HepG2 (cell line): Measurements from ENCODE around the gene STUB1. TPM values are rescaled to one million over a fixed set of nuclear protein-coding genes. Genes with fewer than 3 reads are reported as not detected.

Experiments
- ADNP ChIP-seq: sonication (generic); formaldehyde crosslinking; IDR thresholded peaks from 2 replicates; pipeline ENCODE4 v1.4.0; 2020; ENCODE audit warnings: missing genetic modification reagents
- AGO2 ChIP-seq: fragments of 200-400 bp; formaldehyde crosslinking; optimal IDR thresholded peaks from 2 replicates; pipeline ENCODE3; 2017; ENCODE audit warnings: mild to moderate bottlenecking, low read depth, low read length, moderate library complexity
- CENPT ChIP-seq: sonication (generic); formaldehyde crosslinking; IDR thresholded peaks from 2 replicates; pipeline ENCODE4 v1.8.0; 2022; ENCODE audit warnings: low read depth, mild to moderate bottlenecking, moderate library complexity, missing genetic modification reagents
- HIC2 ChIP-seq: sonication (generic); formaldehyde crosslinking; IDR thresholded peaks from 2 replicates; pipeline ENCODE4 v1.9.0; 2022; ENCODE audit warnings: low read depth, missing genetic modification reagents
- HNRNPL ChIP-seq: fragments of 200-400 bp; formaldehyde crosslinking; IDR thresholded peaks from 2 replicates; pipeline ENCODE4 v1.6.1; 2017; ENCODE audit warnings: mild to moderate bottlenecking, low read depth, low read length
- IRF2 ChIP-seq: IDR thresholded peaks from 2 replicates; pipeline ENCODE4 v1.6.1; 2018; ENCODE audit warnings: missing genetic modification reagents, missing compliant biosample characterization
- KDM5B ChIP-seq: sonication (generic); formaldehyde crosslinking; IDR thresholded peaks from 2 replicates; pipeline ENCODE4 v1.4.0; 2020; ENCODE audit warnings: missing genetic modification reagents, mild to moderate bottlenecking, borderline replicate concordance
- MXD3 ChIP-seq: IDR thresholded peaks from 2 replicates; pipeline ENCODE4 v1.6.1; 2016; ENCODE audit warnings: mild to moderate bottlenecking, missing biosample characterization, missing genetic modification reagents
- POLR2A ChIP-seq, 2 experiments: IDR thresholded peaks; 2 replicates each; pipeline ENCODE4 v1.6.1; 2011; ENCODE audit warnings: low read depth in 2 of 2, low read length in 2 of 2, mild to moderate bottlenecking in 1 of 2, moderate library complexity in 1 of 2; ENCODE audit not compliant: insufficient read depth in 1 of 2
- RBFOX2 ChIP-seq: fragments of 200-400 bp; formaldehyde crosslinking; IDR thresholded peaks from 2 replicates; pipeline ENCODE4 v1.6.1; 2017; ENCODE audit warnings: low read depth, mild to moderate bottlenecking, low read length
- SALL1 ChIP-seq: sonication (generic); formaldehyde crosslinking; IDR thresholded peaks from 2 replicates; pipeline ENCODE4 v1.8.0; 2022; ENCODE audit warnings: mild to moderate bottlenecking, missing genetic modification reagents
- TAF15 ChIP-seq: fragments of 200-400 bp; formaldehyde crosslinking; IDR thresholded peaks from one replicate; pipeline ENCODE4 v1.6.1; 2018; ENCODE audit warnings: mild to moderate bottlenecking, low read depth, low read length; ENCODE audit not compliant: poor library complexity, severe bottlenecking
- ZBTB39 ChIP-seq: sonication (generic); formaldehyde crosslinking; IDR thresholded peaks from 2 replicates; pipeline ENCODE4 v1.5.0; 2020; ENCODE audit warnings: missing genetic modification reagents
- ZFP82 ChIP-seq: sonication (generic); formaldehyde crosslinking; IDR thresholded peaks from 2 replicates; pipeline ENCODE4 v1.5.1; 2020; ENCODE audit warnings: mild to moderate bottlenecking, missing genetic modification reagents, borderline replicate concordance
- ZFP91 ChIP-seq: sonication (generic); formaldehyde crosslinking; IDR thresholded peaks from 2 replicates; pipeline ENCODE4 v1.9.0; 2022; ENCODE audit warnings: missing genetic modification reagents, mild to moderate bottlenecking, borderline replicate concordance
- ZNF276 ChIP-seq: sonication (generic); formaldehyde crosslinking; IDR thresholded peaks from 2 replicates; pipeline ENCODE4 v1.4.0; 2020; ENCODE audit warnings: mild to moderate bottlenecking, low read depth, missing genetic modification reagents
- ZNF691 ChIP-seq: sonication (generic); formaldehyde crosslinking; IDR thresholded peaks from 2 replicates; pipeline ENCODE4 v1.4.0; 2020; ENCODE audit warnings: missing genetic modification reagents, low read depth, mild to moderate bottlenecking, borderline replicate concordance
- ZNF850 ChIP-seq: sonication (generic); formaldehyde crosslinking; conservative IDR thresholded peaks from 2 replicates; pipeline ENCODE4 v1.9.0; 2021; ENCODE audit warnings: mild to moderate bottlenecking, missing genetic modification reagents
- polyA plus RNA-seq, 8 experiments: library from polyadenylated mRNA; depleted of rRNA in 3 of 8; stranded (reverse) in 7 of 8; unstranded in 1 of 8; fragments of >200 nt; fragmentation: Illumina TruSeq in 4 of 8; extraction: Trizol in 4 of 8; gene quantifications; 2 replicates each; pipeline versions ENCODE4 v1.2.1 to v1.2.3, GENCODE V29; 2011 to 2016; ENCODE audit warnings: low read depth in 4 of 8, missing spikeins in 1 of 8, mixed read lengths in 1 of 8; ENCODE audit not compliant: insufficient read depth in 1 of 8
- total RNA-seq, 5 experiments: library from RNA; depleted of rRNA; stranded (reverse); fragments of >200 nt; fragmentation: Illumina TruSeq; extraction: Trizol; gene quantifications; 2 replicates each; pipeline ENCODE4 v1.2.3, GENCODE V29; 2016; ENCODE audit warnings: low read depth in 1 of 5

The STUB1 gene
- total and polyA plus RNA-seq, 2 of the 13 experiments (the other 11 are each of a cell fraction or from before 2014, with no cell fraction given) = 52.9 to 78.2 TPM

- TF ChIP-seq ZNF850 (CRISPR knock-in tag) (no peak), TAF15 (peak; percentile 51), HIC2 (CRISPR knock-in tag) (no peak), RBFOX2 (0 out of 2 replicates have a peak, but pooled peaks have one; percentile 14), CENPT (no peak), HNRNPL (0 out of 2 replicates have a peak, but pooled peaks have one; percentile 60), ZFP91 (CRISPR knock-in tag) (peak; percentile 7; the same call in 1 of the 2 replicates), ADNP (0 out of 2 replicates have a peak, but pooled peaks have one; percentile 46), AGO2 (peak; percentile 93), MXD3 (CRISPR knock-in tag) (peak; percentile 49; the same call in 1 of the 2 replicates), SALL1 (CRISPR knock-in tag) (peak; percentile 36), ZBTB39 (CRISPR knock-in tag) (no peak), KDM5B (CRISPR knock-in tag) (peak; percentile 4; the same call in 1 of the 2 replicates), IRF2 (CRISPR knock-in tag) (no peak), POLR2A (IDR thresholded peaks at IDR 0.05; ENCODE audit: insufficient read depth in 1 of 2, low read depth in 2 of 2, low read length in 2 of 2) (peak in 1 of 2 experiments; percentile 50; a peak in 1 of 4 replicates), ZNF691 (CRISPR knock-in tag) (0 out of 2 replicates have a peak, but pooled peaks have one; percentile 13), ZFP82 (CRISPR knock-in tag) (no peak), ZNF276 (CRISPR knock-in tag) (no peak)
Observed at GRCh38 chr16:674968-675883, 5.0 kb upstream of the STUB1 start, which contains the start of gene RHBDL1 (continued).
